Activated naive CD4-positive, alpha-beta T cell treated with Interleukin-2 at 50 U/mL for 16 hours (primary cell): Measurements from ENCODE around the gene GH1.
"Not testable (repeated sequence)": the region's sequence is repeated elsewhere in the genome, so short reads cannot be mapped to it uniquely, and the experiment has no call there.

Source experiments
- DNase-seq: peaks from one replicate; pipeline ENCODE4 v3.0.0-alpha.2; 2020

The GH1 gene

GRCh38 chr17:63925615-63926014 lies 7.0 kb upstream of the GH1 start:
- DNase-seq, result no peak

GRCh38 chr17:63922402-63922801 lies 3.8 kb upstream of the GH1 start:
- DNase-seq, result not testable (repeated sequence)

- DNase-seq, result not testable (repeated sequence)
Observed at GRCh38 chr17:63920779-63921178, 2.1 kb upstream of the GH1 start.

GRCh38 chr17:63920050-63920449 lies 1.4 kb upstream of the GH1 start:
- not testable (repeated sequence) for DNase-seq

DNA sequence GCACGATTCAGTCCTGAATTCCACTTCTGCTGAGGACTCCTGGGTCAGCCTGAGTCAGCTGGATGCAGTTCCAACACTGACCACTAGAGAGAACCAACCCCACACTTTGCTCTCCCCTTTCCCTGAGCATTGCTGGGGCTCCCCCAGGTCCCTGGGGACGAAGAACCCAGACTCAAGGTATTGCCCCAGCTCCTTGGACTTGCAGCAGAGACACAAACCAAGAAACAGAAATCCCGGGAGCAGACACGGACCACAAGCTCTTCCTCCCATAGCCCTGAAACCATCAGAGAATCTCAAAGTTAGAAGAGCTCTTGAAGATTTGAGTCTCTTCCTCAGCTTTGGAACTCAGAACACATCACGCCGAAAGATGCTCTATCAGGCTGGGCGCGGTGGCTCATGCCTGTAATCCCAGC lies 678 bp upstream of the GH1 start:
- DNase-seq, result peak; percentile 73

DNA sequence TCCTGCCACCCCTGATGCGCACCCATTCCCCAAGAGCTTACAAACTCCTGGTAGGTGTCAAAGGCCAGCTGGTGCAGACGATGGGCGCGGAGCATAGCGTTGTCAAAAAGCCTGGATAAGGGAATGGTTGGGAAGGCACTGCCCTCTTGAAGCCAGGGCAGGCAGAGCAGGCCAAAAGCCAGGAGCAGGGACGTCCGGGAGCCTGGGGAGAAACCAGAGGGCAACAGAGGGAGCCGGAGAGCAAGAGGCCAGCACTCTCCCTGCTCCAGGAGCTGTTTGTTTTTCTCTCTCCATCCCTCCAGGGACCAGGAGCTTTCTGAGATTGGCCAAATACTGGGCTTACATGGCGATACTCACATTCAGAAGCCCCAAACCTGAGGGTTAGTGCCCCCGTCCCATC lies 334 bp downstream of the GH1 start:
- DNase-seq, result no peak

- DNase-seq, result no peak
Observed at GRCh38 chr17:63917646-63918045, 993 bp downstream of the GH1 start.

- not testable (repeated sequence) for DNase-seq
Observed at GRCh38 chr17:63917206-63917605, 1.4 kb downstream of the GH1 start.

GRCh38 chr17:63916566-63917185 lies 2.0 kb downstream of the GH1 start:
- DNase-seq, result no peak

- not testable (repeated sequence) for DNase-seq
Observed at GRCh38 chr17:63915753-63916152, 2.9 kb downstream of the GH1 start.

GRCh38 chr17:63914471-63914870 lies 4.2 kb downstream of the GH1 start:
- no peak for DNase-seq

DNA sequence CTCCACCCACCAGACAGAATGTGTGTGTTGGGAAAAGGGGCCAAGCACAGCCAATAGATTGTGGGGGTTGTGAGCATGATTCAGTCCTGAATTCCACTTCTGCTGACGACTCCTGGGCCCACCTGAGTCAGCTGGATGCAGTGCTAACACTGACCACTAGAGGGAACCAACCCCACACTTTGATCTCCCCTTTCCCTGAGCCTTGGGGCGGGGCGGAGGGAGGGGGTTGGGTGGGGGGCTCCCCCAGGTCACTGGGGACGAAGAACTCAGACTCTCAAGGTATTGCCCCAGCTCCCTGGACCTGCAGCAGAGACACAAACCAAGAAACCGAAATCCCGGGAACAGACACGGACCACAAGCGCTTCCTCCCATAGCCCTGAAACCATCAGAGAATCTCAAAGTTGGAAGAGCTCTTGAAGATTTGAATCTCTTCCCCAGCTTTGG lies 7.0 kb downstream of the GH1 start:
- peak; percentile 68 for DNase-seq

DNA sequence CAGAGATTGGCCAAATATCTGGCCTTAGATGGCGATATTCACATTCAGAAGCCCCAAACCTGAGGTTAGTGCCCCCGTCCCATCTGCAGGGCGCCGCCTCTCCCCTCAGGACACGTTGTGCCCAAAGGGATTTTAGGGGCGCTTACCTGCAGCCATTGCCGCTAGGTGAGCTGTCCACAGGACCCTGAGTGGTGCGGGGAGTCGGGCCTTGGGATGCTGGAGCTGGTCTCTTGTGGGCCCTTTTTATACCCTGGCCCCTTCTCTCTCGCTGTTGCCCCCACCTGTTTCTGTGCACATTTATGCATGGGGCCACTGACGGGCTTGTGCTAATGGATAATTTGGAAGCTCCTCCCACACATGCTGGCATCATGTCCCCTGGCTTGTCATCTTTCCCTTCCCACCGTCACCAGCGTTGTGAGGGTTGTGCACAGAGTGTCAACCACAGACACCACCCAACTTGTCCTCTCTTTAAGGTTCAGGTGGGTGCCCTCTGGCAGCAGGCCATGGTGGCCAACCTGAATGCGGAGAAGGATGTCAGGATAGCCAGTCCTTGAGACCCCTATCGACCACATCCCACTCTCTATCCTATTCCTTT lies 7.5 kb downstream of the GH1 start, which contains the start of gene CSHL1:
Gene CSHL1 (minus strand): TSS at position 218 of the 595 bp plus-strand sequence. CDS start 62 bp downstream, at position 156.
- no peak for DNase-seq

DNA sequence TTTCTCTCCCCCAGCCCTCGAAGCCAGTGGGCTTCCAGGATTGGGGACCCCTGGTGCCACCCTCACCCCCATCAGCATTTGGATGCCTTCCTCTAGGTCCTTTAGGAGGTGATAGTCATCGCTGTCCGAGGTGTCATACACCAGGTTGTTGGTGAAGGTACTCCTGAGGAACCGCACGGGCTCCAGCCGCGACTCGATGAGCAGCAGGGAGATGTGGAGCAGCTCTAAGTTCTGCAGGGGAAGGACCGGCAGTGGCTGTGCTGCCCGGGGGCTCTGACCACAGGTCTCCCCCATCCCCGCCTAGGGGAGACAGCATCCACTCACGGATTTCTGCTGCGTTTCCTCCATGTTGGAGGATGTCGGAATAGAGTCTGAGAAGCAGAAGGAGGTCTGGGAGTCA lies 8.5 kb downstream of the GH1 start:
- DNase-seq, result no peak

- not testable (repeated sequence) for DNase-seq
Observed at GRCh38 chr17:63909586-63909985, 9.1 kb downstream of the GH1 start.

DNA sequence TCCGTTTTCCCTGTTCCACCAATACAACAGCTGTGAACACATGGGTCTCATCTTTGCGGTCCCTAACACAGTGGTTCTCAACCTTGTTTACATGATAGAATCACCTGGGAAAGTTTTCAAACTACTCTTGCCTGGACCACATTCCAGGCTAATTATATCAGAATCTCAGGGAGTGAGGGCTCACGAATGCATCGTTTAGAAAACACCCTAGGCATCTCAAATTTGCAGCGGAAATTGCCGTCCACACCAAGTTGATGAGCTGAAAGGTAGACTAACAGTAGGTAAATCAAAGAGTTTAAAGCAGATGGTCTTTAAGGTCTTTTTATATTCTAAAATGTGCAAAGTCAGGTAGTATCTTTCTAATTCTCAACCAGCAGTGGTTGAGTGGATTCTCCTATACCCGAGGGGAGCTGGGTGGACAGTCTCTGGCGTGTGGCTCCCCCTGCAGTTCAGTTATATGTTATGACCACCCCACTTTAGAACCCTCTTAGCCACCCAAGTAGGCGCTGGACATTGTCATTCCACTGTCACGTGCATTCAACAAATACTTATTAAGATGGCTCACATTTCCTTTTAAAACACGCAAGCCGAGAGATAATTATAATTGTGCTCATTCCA lies 11.4 kb downstream of the GH1 start:
- DNase-seq, result not testable (repeated sequence)

- DNase-seq, result not testable (repeated sequence)
Observed at GRCh38 chr17:63904796-63905195, 13.8 kb downstream of the GH1 start.

GRCh38 chr17:63903787-63904201 lies 14.8 kb downstream of the GH1 start:
- DNase-seq, result not testable (repeated sequence)

- DNase-seq, result not testable (repeated sequence)
Observed at GRCh38 chr17:63901971-63902370, 16.7 kb downstream of the GH1 start.

DNA sequence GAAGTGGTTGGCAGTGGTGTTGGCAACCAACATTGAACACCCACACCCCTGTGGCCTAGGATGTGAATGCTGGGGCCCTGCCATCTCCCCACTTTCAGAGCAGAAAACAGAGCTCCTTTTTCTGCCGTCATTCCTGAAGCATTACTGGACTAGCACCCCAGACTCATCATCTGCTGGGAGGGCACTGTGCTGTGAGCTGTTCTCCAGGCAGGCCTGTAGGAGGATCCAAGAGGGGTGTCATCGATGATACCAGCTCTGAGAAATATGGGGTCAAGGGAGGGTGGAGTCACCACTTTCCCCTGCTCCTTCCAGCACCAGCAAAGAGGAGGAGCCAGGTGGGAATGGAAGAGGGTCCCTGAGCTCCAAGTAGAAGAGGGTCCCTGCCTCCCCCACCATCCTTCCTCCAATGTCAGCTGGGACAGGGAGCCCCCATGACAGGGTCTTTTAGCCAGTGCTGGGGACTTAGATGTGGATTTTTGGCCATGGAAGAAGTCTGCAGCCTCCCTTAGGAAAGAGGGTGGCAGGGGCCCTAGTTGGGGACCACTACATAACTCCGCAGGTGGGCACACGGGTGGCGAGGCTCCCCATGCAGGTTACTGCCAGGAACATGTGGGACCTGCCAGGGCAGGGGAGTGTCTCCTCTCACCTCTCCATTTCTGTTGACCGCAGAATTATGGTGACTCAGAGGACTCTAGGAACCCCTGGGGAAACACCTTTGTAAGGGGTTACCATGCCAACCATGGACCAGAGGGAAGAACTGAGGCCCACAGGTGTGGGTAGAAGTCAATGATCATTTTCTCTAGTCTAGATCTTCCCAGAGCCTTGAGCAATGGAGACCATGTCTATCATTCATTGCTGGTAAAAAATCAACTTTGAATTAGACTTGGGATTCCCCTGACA lies 19.5 kb downstream of the GH1 start:
- DNase-seq, result peak; percentile 50

- DNase-seq, result not testable (repeated sequence)
Observed at GRCh38 chr17:63896524-63897354, 21.9 kb downstream of the GH1 start, which contains the start of gene CSH1. Gene CSH1, minus strand, starts transcription at chr17:63896574. Its CDS starts 63 bp downstream, at chr17:63896511.

GRCh38 chr17:63894821-63895220 lies 23.8 kb downstream of the GH1 start:
- DNase-seq, result not testable (repeated sequence)
